Activated CD8-positive, alpha-beta T cell treated with anti-CD3 and anti-CD28 coated beads, Interleukin-2, amount 10 ng/mL, durations not matched to agents 7 days and 5 days (primary cell): ENCODE results near the gene TRIM74. TPM values are rescaled to one million over a fixed set of nuclear protein-coding genes. Genes with fewer than 3 reads are reported as not detected.
"Not testable (repeated sequence)": the region's sequence is repeated elsewhere in the genome, so short reads cannot be mapped to it uniquely, and the experiment has no call there.

ENCODE experiments used
- ATAC-seq: fragments of 150-1000 bp; cut with Tn5 transposase; one replicate; pipeline ENCODE4 v1.10.0; 2021; ENCODE audit warnings: moderate library complexity
- CTCF ChIA-PET: fragments of 350-600 bp; sonication (Branson Sonifier 250); formaldehyde crosslinking; loops from one replicate; lab custom pipeline; 2021; ENCODE audit warnings: antibody characterized with exemption; lab: Charles Lee
- POLR2A ChIA-PET: fragments of 350-600 bp; sonication (Branson Sonifier 250); formaldehyde crosslinking; loops from one replicate; lab custom pipeline; 2021; ENCODE audit warnings: antibody characterized with exemption; lab: Charles Lee
- DNase-seq: peaks from one replicate; pipeline ENCODE4 v3.0.0-alpha.2; 2020
- H3K27ac Mint-ChIP-seq: one replicate; pipeline ENCODE4 v1.8.0; 2021; ENCODE audit warnings: mild to moderate bottlenecking, mixed read lengths
- H3K27me3 Mint-ChIP-seq: one replicate; pipeline ENCODE4 v1.8.0; 2021; ENCODE audit warnings: low read depth, mixed read lengths
- H3K36me3 Mint-ChIP-seq: one replicate; pipeline ENCODE4 v1.8.0; 2021; ENCODE audit warnings: low read depth, mixed read lengths
- H3K4me1 Mint-ChIP-seq: one replicate; pipeline ENCODE4 v1.8.0; 2021; ENCODE audit warnings: low read depth, mixed read lengths
- H3K4me3 Mint-ChIP-seq: one replicate; pipeline ENCODE4 v1.8.0; 2021; ENCODE audit warnings: mild to moderate bottlenecking, mixed read lengths
- H3K9me3 Mint-ChIP-seq: one replicate; pipeline ENCODE4 v1.8.0; 2022; ENCODE audit warnings: mixed read lengths; ENCODE audit not compliant: insufficient read depth
- total RNA-seq, 2 experiments: library from RNA; stranded (reverse); gene quantifications; one replicate each; pipeline ENCODE4 v1.2.3, GENCODE V29; 2021

The TRIM74 gene
- total RNA-seq, 2 experiments from 2014 or later = 1.4 to 1.7 TPM

DNA sequence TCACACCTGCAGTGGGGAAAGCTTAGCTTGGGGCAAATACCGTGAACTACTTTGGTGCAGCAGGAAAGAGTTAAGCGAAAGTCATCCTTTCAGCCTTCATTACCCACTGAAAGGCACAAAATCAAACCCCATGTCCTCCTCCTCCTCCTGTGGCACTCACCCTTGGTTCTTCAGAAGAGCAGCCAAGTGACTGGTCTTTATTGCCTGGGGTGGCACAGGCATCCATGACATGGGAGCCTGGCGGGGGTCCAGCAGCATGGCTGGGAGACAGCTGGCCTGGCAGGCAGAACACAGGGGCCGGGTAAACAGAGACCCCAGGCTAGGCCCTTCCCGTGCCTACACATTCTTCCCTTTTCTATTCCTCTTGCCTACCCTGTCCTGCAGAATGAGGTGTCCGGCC lies 19.6 kb downstream of the TRIM74 start:
- CTCF ChIA-PET, POLR2A ChIA-PET, H3K36me3 Mint-ChIP-seq, H3K9me3 Mint-ChIP-seq, H3K4me1 Mint-ChIP-seq, DNase-seq, ATAC-seq, H3K4me3 Mint-ChIP-seq, H3K27ac Mint-ChIP-seq, H3K27me3 Mint-ChIP-seq: not testable (repeated sequence)

DNA sequence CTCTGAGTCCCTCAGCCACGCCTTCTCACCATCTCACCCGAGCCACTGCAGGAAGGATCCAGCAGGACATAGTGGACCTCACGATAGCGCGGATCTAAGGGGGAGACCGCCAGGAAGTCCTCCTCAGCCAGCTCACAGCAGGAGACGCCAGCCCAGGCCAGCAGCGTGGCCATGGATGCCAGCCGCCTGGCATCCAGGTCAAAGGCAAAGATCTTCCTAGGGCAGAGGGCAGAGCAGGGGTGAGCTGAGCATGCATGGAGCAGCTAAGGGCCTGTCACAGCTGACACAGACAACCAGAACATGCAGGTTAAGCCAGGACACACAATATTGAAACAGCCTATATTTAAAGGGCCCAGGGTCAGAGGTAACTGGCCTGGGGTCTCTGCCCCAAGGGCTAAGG lies 20.0 kb downstream of the TRIM74 start:
- H3K27me3 Mint-ChIP-seq, H3K27ac Mint-ChIP-seq, H3K4me1 Mint-ChIP-seq, H3K36me3 Mint-ChIP-seq, DNase-seq, H3K9me3 Mint-ChIP-seq, CTCF ChIA-PET, ATAC-seq, H3K4me3 Mint-ChIP-seq, POLR2A ChIA-PET: not testable (repeated sequence)

DNA sequence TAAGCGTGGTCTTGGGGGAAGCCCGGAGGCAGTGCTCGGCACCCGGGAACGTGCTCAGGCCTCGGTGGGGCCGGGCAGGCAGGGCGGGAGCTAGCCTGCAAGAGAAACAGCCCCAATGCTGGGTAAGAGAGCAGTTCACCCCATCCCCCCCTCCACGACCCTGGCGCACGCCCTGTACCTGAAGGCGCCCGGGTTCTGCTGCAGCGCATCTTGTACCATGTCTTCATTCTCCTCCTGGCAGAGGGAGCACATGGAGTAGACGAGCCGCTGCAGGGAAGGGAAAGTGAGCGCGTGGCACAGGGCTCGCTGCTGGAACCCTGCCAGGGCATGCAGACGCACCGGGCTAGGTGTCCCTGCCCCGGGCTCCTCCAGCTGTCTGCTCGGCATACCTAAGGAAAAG lies 20.6 kb downstream of the TRIM74 start:
- CTCF ChIA-PET, DNase-seq, H3K36me3 Mint-ChIP-seq, H3K4me1 Mint-ChIP-seq, H3K27ac Mint-ChIP-seq, ATAC-seq, H3K27me3 Mint-ChIP-seq, H3K9me3 Mint-ChIP-seq, POLR2A ChIA-PET, H3K4me3 Mint-ChIP-seq: not testable (repeated sequence)

DNA sequence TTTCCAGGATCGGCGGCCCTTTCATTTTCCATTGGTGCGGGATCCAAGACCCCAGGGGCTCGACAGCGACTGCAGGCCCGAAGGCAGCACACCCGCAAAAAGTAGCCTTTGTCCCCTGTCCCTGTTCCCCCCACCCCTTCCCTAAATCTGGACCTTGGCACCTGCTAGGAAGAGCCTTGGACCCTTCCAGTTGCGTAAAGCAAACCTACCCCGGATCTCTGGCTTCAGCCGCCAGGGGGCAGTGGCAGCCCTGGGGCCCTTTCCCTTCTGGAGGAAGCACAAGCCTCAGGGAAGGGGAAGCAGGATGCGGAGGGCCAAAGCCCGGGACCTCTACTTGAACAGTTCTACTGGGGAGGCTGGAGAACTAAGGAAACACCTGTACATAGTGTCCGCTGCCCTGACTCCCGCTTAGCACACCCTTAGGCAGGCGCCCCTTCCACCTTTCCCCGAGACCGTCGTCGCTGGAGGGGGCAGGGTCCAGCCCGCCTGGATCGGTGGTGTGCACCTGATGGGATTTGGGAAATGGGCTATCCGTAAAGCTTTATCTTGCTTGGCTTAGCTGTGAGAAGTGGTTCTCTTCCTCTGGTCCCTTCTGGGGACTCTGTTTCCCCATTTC lies 23.0 kb downstream of the TRIM74 start:
- CTCF ChIA-PET, H3K4me1 Mint-ChIP-seq, H3K9me3 Mint-ChIP-seq, ATAC-seq, POLR2A ChIA-PET, H3K27ac Mint-ChIP-seq, H3K4me3 Mint-ChIP-seq, DNase-seq, H3K27me3 Mint-ChIP-seq: not testable (repeated sequence)
- peaks cover 13% of the 10 kb centered on the region for H3K36me3 Mint-ChIP-seq

DNA sequence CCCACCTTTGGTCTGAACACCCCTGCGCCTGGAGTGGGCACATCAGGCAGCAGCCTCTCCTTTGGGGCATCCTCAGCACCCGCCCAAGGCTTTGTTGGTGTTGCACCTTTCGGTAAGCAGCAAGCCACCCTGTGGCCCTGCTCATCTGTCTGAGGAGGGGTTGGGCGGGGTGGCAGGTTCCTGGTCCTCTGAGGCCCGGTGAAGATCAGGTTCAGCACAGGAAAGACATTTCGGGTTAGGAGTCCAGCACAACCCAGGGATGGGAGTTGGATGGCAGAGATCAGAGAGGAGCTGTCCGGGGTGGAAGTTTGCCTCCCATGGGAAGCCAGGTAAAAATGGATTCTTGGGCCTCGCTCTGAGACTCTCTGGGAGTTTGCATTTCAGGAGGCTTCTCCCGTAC lies 23.7 kb downstream of the TRIM74 start:
- ATAC-seq, H3K27me3 Mint-ChIP-seq, H3K9me3 Mint-ChIP-seq, CTCF ChIA-PET, H3K4me3 Mint-ChIP-seq, DNase-seq, H3K27ac Mint-ChIP-seq, H3K4me1 Mint-ChIP-seq, POLR2A ChIA-PET: not testable (repeated sequence)
- peaks cover 15% of the 10 kb centered on the region for H3K36me3 Mint-ChIP-seq

DNA sequence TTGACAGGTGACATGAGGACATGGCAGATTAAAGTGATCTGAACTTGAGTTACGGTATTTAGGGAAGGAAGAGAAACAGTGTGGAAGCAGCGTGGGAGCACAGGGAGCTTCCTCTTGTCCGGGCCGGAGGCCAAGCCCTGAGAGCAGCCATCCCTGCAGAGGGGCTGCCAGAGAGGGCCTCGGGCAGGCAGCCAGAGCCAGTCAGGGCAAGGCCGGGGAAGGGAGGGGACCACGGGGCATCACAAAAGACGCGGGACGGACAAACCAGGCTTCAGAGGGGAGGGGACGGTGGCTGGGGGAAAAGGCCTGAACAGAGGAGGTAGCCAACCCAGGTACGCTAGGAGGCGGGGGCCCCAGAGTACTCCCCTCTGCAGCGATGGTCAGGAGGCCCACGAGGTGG lies 24.3 kb downstream of the TRIM74 start:
- DNase-seq, ATAC-seq: not testable (repeated sequence)

DNA sequence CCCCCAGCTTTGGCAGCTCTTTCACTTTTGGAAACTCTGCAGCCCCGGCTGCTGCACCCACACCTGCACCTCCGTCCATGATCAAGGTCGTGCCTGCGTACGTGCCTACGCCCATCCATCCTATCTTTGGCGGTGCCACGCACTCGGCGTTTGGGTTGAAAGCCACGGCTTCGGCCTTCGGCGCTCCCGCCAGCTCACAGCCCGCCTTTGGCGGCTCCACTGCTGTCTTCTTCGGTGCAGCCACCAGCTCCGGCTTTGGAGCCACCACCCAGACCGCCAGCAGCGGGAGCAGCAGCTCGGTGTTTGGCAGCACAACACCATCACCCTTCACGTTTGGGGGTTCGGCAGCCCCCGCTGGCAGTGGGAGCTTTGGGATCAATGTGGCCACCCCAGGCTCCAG lies 26.3 kb downstream of the TRIM74 start:
- CTCF ChIA-PET, H3K27me3 Mint-ChIP-seq, H3K9me3 Mint-ChIP-seq, ATAC-seq, H3K27ac Mint-ChIP-seq, H3K4me3 Mint-ChIP-seq, POLR2A ChIA-PET, DNase-seq: not testable (repeated sequence)
- H3K4me1 Mint-ChIP-seq = peaks cover 13% of the 10 kb centered on the region
- peaks cover 25% of the 10 kb centered on the region for H3K36me3 Mint-ChIP-seq

More for the DNA sequence above, 24.3 kb downstream of the TRIM74 start:
- CTCF ChIA-PET, POLR2A ChIA-PET, H3K27ac Mint-ChIP-seq, H3K4me1 Mint-ChIP-seq, H3K27me3 Mint-ChIP-seq, H3K9me3 Mint-ChIP-seq, H3K4me3 Mint-ChIP-seq: not testable (repeated sequence)
- H3K36me3 Mint-ChIP-seq = peaks cover 15% of the 10 kb centered on the region

DNA sequence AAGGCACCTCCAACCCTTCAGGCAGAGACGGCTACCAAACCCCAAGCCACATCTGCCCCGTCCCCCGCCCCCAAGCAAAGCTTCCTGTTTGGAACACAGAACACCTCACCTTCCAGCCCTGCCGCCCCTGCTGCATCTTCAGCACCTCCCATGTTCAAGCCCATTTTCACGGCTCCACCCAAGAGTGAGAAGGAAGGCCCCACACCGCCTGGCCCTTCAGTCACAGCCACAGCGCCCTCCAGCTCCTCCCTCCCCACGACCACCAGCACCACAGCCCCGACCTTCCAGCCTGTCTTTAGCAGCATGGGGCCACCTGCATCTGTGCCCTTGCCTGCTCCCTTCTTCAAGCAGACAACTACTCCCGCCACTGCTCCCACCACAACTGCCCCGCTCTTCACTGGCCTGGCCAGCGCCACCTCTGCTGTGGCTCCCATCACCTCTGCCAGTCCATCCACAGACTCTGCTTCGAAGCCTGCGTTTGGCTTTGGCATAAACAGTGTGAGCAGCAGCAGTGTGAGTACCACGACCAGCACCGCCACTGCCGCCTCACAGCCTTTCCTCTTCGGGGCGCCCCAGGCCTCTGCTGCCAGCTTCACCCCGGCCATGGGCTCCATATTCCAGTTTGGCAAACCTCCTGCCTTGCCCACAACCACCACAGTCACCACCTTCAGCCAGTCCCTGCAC lies 27.1 kb downstream of the TRIM74 start:
- H3K27me3 Mint-ChIP-seq, DNase-seq, POLR2A ChIA-PET, H3K9me3 Mint-ChIP-seq, CTCF ChIA-PET, H3K4me3 Mint-ChIP-seq: not testable (repeated sequence)
- peak; percentile 20 for ATAC-seq
- Mint-ChIP-seq H3K4me1 (peaks cover 20% of the 10 kb centered on the region), H3K27ac (peak overlapping the region; percentile 74), H3K36me3 (peaks cover 26% of the 10 kb centered on the region)

DNA sequence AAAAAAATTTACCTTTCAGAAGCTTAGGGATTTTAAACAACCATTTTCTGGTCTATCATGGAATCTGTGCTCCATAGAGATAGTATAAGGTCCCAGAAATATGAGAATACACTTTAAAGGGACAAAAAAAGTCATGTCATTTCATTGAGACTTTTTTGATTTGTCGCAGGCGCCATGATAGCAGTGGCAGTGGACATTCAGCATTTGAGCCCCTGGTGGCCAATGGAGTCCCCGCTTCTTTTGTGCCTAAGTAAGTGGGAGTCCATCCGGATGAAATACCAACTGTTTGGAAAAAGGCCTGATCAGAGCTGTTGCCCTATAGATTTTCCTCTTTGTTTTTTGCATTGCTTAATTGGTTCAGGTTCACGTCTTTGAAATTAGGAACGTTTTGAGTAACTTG lies 41.0 kb downstream of the TRIM74 start:
- H3K9me3 Mint-ChIP-seq, ATAC-seq, H3K27ac Mint-ChIP-seq, DNase-seq, H3K4me3 Mint-ChIP-seq, H3K27me3 Mint-ChIP-seq, POLR2A ChIA-PET, CTCF ChIA-PET: not testable (repeated sequence)
- H3K4me1 Mint-ChIP-seq = peaks cover 33% of the 10 kb centered on the region
- peaks cover 51% of the 10 kb centered on the region for H3K36me3 Mint-ChIP-seq

DNA sequence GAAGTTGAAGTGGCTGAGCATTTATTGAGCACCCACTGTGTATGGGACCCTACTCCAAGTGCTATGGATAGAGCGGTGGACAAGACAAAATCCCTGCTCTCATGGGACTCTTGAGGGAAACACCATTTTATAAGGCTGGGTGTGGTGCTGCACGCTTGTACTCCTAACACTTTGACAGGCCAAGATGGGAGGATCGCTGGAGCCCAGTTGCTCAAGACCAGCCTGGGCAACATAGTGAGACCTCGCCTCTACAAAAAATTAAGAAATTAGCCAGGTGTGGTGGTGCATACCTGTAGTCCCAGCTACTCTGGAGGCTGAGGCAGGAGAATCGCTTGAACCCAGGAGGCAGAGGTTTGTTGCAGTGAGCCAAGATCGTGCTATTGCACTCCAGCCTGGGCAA lies 41.5 kb downstream of the TRIM74 start:
- peaks cover 35% of the 10 kb centered on the region for H3K4me1 Mint-ChIP-seq
- H3K9me3 Mint-ChIP-seq, H3K27ac Mint-ChIP-seq, DNase-seq, H3K27me3 Mint-ChIP-seq, CTCF ChIA-PET, POLR2A ChIA-PET, H3K4me3 Mint-ChIP-seq, ATAC-seq: not testable (repeated sequence)
- peaks cover 51% of the 10 kb centered on the region for H3K36me3 Mint-ChIP-seq

DNA sequence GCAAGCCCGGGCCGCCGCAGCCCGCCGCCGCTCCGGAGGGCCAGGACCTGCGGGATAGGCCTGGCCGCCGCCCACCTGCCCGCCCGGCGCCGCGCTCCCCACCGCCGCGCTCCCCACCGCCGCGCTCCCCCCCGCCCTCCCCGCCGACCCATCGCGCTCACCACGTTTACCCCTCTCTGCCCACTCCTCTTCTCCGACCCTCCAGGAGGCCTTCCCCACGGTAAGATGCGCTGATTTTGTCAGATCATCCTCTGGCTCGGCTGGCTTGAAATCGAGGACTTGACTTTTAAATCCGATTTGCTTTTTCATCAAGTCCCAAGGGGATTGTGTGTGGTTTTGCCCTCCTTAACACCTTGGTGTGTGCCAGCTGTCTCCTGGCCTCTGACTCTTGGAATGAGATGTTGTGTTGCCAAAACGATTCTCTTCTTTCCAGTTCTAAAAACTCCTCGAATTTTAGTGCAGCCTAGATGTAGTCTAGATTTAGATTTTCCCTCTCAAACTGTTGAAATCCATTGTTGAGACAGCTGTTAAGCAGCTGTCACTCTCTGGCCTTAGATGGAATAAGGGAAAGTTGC lies 43.6 kb downstream of the TRIM74 start:
- CTCF ChIA-PET = no interaction called here
- POLR2A ChIA-PET = no interaction called here
- ATAC-seq (no peak), DNase-seq (no peak)
- Mint-ChIP-seq H3K27me3 (no peaks in the 10 kb centered on the region), H3K4me1 (peaks cover 37% of the 10 kb centered on the region), H3K27ac (peak overlapping the region; percentile 97), H3K36me3 (peaks cover 55% of the 10 kb centered on the region), H3K9me3 (no peaks in the 10 kb centered on the region), H3K4me3 (peak overlapping the region; percentile 100)

DNA sequence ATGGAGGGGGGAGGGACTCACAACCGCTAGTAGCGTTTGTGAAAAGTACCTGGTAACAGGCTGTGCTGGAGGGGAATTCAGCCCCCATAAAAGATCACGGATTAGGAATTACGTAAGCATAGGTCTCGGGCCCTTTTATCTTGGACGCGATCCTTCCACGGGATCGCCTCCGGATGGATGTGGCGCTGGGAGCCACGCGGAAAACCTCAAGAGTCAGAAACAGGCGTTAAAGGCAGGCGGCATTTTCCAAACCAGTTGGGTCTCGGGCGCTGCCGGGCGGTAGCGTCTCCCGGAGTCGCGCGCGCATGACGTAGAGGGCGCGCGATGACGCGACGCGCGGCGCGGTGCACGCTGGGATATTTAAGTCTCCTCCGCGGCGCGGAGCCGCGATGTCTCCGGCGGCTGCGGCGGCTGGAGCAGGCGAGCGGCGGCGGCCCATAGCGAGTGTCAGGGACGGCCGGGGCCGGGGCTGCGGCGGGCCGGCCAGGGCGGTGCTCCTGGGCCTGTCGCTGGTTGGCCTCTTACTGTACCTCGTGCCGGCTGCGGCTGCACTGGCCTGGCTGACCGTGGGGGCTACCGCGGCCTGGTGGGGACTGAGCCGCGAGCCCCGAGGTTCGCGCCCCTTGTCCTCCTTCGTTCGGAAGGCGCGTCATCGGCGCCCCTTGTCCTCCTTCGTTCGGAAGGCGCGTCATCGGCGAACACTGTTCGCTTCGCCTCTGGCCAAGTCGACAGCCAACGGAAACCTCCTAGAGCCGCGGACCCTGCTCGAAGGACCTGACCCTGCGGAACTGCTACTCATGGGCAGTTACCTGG lies 44.3 kb downstream of the TRIM74 start, which contains the start of gene POM121:
Gene POM121, plus strand, starts transcription at position 363 of the 813 bp plus-strand sequence. Its CDS starts 27 bp downstream, at position 390.
- CTCF ChIA-PET = no interaction called here
- peaks cover 37% of the 10 kb centered on the region for H3K4me1 Mint-ChIP-seq
- peak within 1 kb of the TSS; percentile 100 for H3K4me3 Mint-ChIP-seq
- peak within 1 kb of the TSS; percentile 100 for H3K27ac Mint-ChIP-seq
- DNase-seq = peak; percentile 88
- no peaks in the 10 kb centered on the region for H3K27me3 Mint-ChIP-seq
- H3K36me3 Mint-ChIP-seq = peaks cover 51% of the 10 kb centered on the region
- no peaks in the 10 kb centered on the region for H3K9me3 Mint-ChIP-seq
- POLR2A ChIA-PET = no interaction called here
- peak; percentile 89 for ATAC-seq
